ENCODE data around the gene ZBED4.
A peak's percentile ranks its signal among the peaks of the same experiment; 100 is the strongest.

The ZBED4 gene

GRCh38 chr22:49845666-49846459, 7.8 kb upstream of the ZBED4 start:
- H3K4me2 ChIP-seq (ENCODE audit: low read length), result no peak overlapping the region
- H3K4me3 ChIP-seq (ENCODE audit: low read depth, low read length), result no peak overlapping the region
- no peaks in the 10 kb centered on the region for H3K4me1 ChIP-seq

GRCh38 chr22:49847751-49848689, 5.6 kb upstream of the ZBED4 start:
- Histone ChIP-seq H3K9me3 (ENCODE audit: control insufficient read depth, low read length) (no peaks in the 10 kb centered on the region), H2AFZ (peak overlapping the region; percentile 7), H3K9ac (no peak overlapping the region), H3K79me2 (no peaks in the 10 kb centered on the region), H3K27me3 (ENCODE audit: control insufficient read depth, insufficient read depth, low read length) (no peaks in the 10 kb centered on the region), H3K27ac (no peak overlapping the region), H3K4me3 (ENCODE audit: low read depth, low read length) (no peak overlapping the region), H3K4me2 (ENCODE audit: low read length) (peak overlapping the region; percentile 64), H3K36me3 (ENCODE audit: control insufficient read depth, insufficient read depth, low read length) (no peaks in the 10 kb centered on the region), H3K4me1 (no peaks in the 10 kb centered on the region)
- no peak for TF ChIP-seq CTCF (IDR thresholded peaks at IDR 0.05)

More at GRCh38 chr22:49845666-49846459, 7.8 kb upstream of the ZBED4 start:
- Histone ChIP-seq H3K27ac (no peak overlapping the region), H2AFZ (no peak overlapping the region), H3K9me3 (ENCODE audit: control insufficient read depth, low read length) (no peaks in the 10 kb centered on the region), H3K36me3 (ENCODE audit: control insufficient read depth, insufficient read depth, low read length) (no peaks in the 10 kb centered on the region), H3K9ac (no peak overlapping the region), H3K27me3 (ENCODE audit: control insufficient read depth, insufficient read depth, low read length) (no peaks in the 10 kb centered on the region), H3K79me2 (no peaks in the 10 kb centered on the region)
- no peak for TF ChIP-seq CTCF (IDR thresholded peaks at IDR 0.05)

- no peak overlapping the region for H3K9ac ChIP-seq
- no peak overlapping the region for H3K4me3 ChIP-seq (ENCODE audit: low read depth, low read length)
- no peaks in the 10 kb centered on the region for H3K4me1 ChIP-seq
- no peaks in the 10 kb centered on the region for H3K79me2 ChIP-seq
- H3K36me3 ChIP-seq (ENCODE audit: control insufficient read depth, insufficient read depth, low read length), result no peaks in the 10 kb centered on the region
- H3K9me3 ChIP-seq (ENCODE audit: control insufficient read depth, low read length), result no peaks in the 10 kb centered on the region
- H3K27me3 ChIP-seq (ENCODE audit: control insufficient read depth, insufficient read depth, low read length), result no peaks in the 10 kb centered on the region
- peak overlapping the region; percentile 7 for H2AFZ ChIP-seq
- no peak overlapping the region for H3K27ac ChIP-seq
- peak overlapping the region; percentile 64 for H3K4me2 ChIP-seq (ENCODE audit: low read length)
- no peak for TF ChIP-seq CTCF (IDR thresholded peaks at IDR 0.05)
Measured at GRCh38 chr22:49848690-49849160, 4.9 kb upstream of the ZBED4 start.

GRCh38 chr22:49849161-49850020, 4.3 kb upstream of the ZBED4 start:
- Histone ChIP-seq H3K27ac (no peak overlapping the region), H3K4me1 (no peaks in the 10 kb centered on the region), H3K27me3 (ENCODE audit: control insufficient read depth, insufficient read depth, low read length) (no peaks in the 10 kb centered on the region), H2AFZ (no peak overlapping the region), H3K36me3 (ENCODE audit: control insufficient read depth, insufficient read depth, low read length) (no peaks in the 10 kb centered on the region), H3K9me3 (ENCODE audit: control insufficient read depth, low read length) (no peaks in the 10 kb centered on the region), H3K79me2 (no peaks in the 10 kb centered on the region), H3K4me2 (ENCODE audit: low read length) (peak overlapping the region; percentile 9), H3K4me3 (ENCODE audit: low read depth, low read length) (no peak overlapping the region), H3K9ac (no peak overlapping the region)
- no peak for TF ChIP-seq CTCF (IDR thresholded peaks at IDR 0.05)
